Sigmoid colon (tissue), 7 donors: Measurements from ENCODE around the gene RAET1G. TPM values are rescaled to one million over a fixed set of nuclear protein-coding genes. Genes with fewer than 3 reads are reported as not detected.

Source experiments
- DNase-seq: peaks from one replicate; pipeline ENCODE4 v3.0.0-alpha.2; 2019
- H3K27ac ChIP-seq, 4 donors: fragments of 200-600 bp; sonication (generic); one replicate each; pipeline ENCODE4 v1.5.1; 2016 to 2019; ENCODE audit warnings: mild to moderate bottlenecking in 1 of 4
- H3K27me3 ChIP-seq, 3 donors: fragments of 200-600 bp; sonication (generic); one replicate each; pipeline ENCODE4 v1.5.1; 2019; ENCODE audit warnings: mild to moderate bottlenecking in 1 of 3
- H3K36me3 ChIP-seq, 4 donors: fragments of 200-600 bp; sonication (generic); one replicate each; pipeline ENCODE4 v1.5.1; 2016 to 2019
- H3K4me1 ChIP-seq, 4 donors: fragments of 200-600 bp; sonication (generic); one replicate each; pipeline ENCODE4 v1.5.1; 2017 to 2019
- H3K4me3 ChIP-seq, 4 donors: fragments of 200-600 bp; sonication (generic); one replicate each; pipeline ENCODE4 v1.5.1; 2017 to 2019; ENCODE audit warnings: mild to moderate bottlenecking in 2 of 4, moderate library complexity in 1 of 4
- H3K9me3 ChIP-seq, 4 donors: fragments of 200-600 bp in 3 of 4; sonication (generic) in 3 of 4; one replicate each; pipeline versions ENCODE4 v1.5.1 to v1.6.1; 2013 to 2019
- EP300 ChIP-seq, 4 donors: sonication (generic); formaldehyde crosslinking; IDR thresholded peaks; one replicate each; pipeline ENCODE4 v1.6.1; 2017; ENCODE audit warnings: antibody characterized with exemption in 4 of 4
- POLR2A ChIP-seq, 2 donors: fragments of 450-650 bp; IDR thresholded peaks; one replicate each; pipeline ENCODE4 v1.6.1; 2016; ENCODE audit warnings: antibody characterized with exemption in 2 of 2, mild to moderate bottlenecking in 2 of 2, moderate library complexity in 2 of 2
- POLR2AphosphoS5 ChIP-seq, 4 donors: sonication (generic); formaldehyde crosslinking; IDR thresholded peaks; one replicate each; pipeline ENCODE4 v1.6.1; 2017; ENCODE audit warnings: antibody characterized with exemption in 4 of 4
- WGBS, 2 donors: extraction: QIAGEN DNeasy Blood & Tissue Kit; methylation state at CpG; one replicate each; pipeline ENCODE4 v1.1.7; 2013; 5-methylcytosine and 5-hydroxymethylcytosine counted together
- intact Hi-C: fragments of 100-400 bp; cut with DNase I; formaldehyde crosslinking; loops from one replicate; pipeline ENCODE4 v1.15.1; 2023
- polyA plus RNA-seq, 3 donors: library from polyadenylated mRNA; stranded (reverse); fragments of 200-250 nt; gene quantifications; one replicate each; pipeline ENCODE4 v1.2.3, GENCODE V29; 2013
- total RNA-seq, 4 donors: library from RNA; depleted of rRNA; stranded (reverse); fragments of >200 nt; gene quantifications; one replicate each; pipeline ENCODE4 v1.1.0, GENCODE V29; 2016
- TF ChIP-seq, protein P1 (sequence below), 4 experiments: fragments of 450-650 bp in 3 of 4; fragments of 200-600 bp in 1 of 4; IDR thresholded peaks; one replicate each; pipeline ENCODE4 v1.5.1; 2016 to 2019; ENCODE audit warnings: antibody characterized with exemption in 4 of 4, mild to moderate bottlenecking in 3 of 4, moderate library complexity in 2 of 4
- donor health status: healthy with polysubstance abuse.
- donor health status: Bipolar disorder and iron deficiency.
- donor health status: healthy.

Gene RAET1G
- total and polyA plus RNA-seq, 7 donors, result 0.23 TPM; not detected in 6

DNA sequence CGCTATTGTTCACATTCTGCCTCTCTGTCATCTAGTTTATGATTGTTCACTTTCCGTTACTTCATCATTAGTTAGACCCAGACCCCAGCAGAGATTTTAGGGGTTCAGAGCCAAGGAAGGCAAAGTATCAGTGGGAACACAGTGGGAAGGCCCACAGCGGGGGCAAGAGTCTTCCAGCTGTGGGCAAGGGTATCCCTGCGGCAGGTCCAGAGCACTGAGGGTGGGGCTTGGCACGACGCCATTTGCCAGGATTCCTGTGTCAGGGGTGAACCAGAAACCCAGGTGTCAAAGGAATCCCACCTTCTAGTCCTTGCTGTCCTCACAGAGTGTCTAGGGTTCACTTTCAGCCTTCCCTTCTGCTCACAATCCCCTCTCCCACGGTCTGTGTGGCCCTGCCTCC, 38.3 kb downstream of the RAET1G start:
- no peak overlapping the region for H3K27ac ChIP-seq
- no peak for DNase-seq
- peaks cover 0 to 5% (median 2%) of the 10 kb centered on the region in 4 donors for H3K4me1 ChIP-seq
- no peaks in the 10 kb centered on the region for H3K27me3 ChIP-seq
- H3K9me3 ChIP-seq, result no peaks in the 10 kb centered on the region
- no peaks in the 10 kb centered on the region for H3K36me3 ChIP-seq
- no peak for TF ChIP-seq POLR2AphosphoS5 (IDR thresholded peaks at IDR 0.05)
- no peak for TF ChIP-seq EP300 (IDR thresholded peaks at IDR 0.05)
- TF ChIP-seq, protein P1, sequence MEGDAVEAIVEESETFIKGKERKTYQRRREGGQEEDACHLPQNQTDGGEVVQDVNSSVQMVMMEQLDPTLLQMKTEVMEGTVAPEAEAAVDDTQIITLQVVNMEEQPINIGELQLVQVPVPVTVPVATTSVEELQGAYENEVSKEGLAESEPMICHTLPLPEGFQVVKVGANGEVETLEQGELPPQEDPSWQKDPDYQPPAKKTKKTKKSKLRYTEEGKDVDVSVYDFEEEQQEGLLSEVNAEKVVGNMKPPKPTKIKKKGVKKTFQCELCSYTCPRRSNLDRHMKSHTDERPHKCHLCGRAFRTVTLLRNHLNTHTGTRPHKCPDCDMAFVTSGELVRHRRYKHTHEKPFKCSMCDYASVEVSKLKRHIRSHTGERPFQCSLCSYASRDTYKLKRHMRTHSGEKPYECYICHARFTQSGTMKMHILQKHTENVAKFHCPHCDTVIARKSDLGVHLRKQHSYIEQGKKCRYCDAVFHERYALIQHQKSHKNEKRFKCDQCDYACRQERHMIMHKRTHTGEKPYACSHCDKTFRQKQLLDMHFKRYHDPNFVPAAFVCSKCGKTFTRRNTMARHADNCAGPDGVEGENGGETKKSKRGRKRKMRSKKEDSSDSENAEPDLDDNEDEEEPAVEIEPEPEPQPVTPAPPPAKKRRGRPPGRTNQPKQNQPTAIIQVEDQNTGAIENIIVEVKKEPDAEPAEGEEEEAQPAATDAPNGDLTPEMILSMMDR (IDR thresholded peaks at IDR 0.05), result no peak
- 84 to 88% methylated on average over 7 of the region's 7 CpGs for WGBS, 2 donors
- H3K4me3 ChIP-seq, result no peak overlapping the region
- intact Hi-C loops, result no loop called here

DNA sequence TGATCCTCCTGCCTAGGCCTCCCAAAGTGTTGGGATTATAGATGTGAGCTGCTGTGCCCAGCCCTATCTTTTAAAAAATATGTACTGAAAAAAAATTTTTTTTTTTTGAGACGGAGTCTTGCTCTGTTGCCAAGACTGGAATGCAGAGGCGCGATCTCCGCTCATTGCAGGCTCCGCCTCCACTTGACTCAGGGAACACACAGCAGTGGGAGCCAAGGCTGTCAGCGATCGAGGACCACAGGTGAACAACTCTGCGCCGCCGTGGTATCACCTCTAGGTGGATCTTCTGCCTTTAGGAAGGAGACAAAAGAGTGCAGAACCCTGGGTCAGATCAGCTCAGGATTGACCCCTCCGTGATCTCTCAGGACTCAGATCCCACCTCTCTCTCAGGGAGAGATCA, 38.7 kb downstream of the RAET1G start:
- H3K27me3 ChIP-seq, result no peaks in the 10 kb centered on the region
- H3K36me3 ChIP-seq, result no peaks in the 10 kb centered on the region
- TF ChIP-seq POLR2A (IDR thresholded peaks at IDR 0.05) (no peak), EP300 (IDR thresholded peaks at IDR 0.05) (no peak), POLR2AphosphoS5 (IDR thresholded peaks at IDR 0.05) (no peak)
- TF ChIP-seq, protein P1 (IDR thresholded peaks at IDR 0.05), result no peak
- intact Hi-C loops, result no loop called here
- DNase-seq, result no peak
- peaks cover 0 to 5% (median 2%) of the 10 kb centered on the region in 4 donors for H3K4me1 ChIP-seq
- H3K9me3 ChIP-seq, result no peaks in the 10 kb centered on the region
- H3K4me3 ChIP-seq, result no peak overlapping the region
- no peak overlapping the region for H3K27ac ChIP-seq
- WGBS, 2 donors, result 59 to 78% methylated on average over 11 of the region's 11 CpGs

DNA sequence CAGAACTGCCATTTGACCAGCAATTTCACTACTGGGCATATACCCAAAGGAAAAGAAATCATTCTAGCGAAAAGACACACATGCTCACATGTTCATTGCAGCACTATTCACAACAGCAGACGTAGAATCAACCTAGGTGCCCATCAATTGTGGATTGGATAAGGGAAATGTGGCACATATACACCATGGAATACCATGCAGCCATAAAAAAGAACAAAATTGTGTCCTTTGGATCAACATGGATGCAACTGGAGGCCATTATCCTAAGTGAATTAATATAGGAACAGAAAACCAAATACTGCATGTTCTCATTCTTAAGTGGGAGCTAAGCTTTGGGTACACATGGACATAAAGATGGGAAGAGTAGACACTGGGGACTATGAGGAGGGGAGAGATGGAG, 41.1 kb downstream of the RAET1G start:
- H3K27me3 ChIP-seq, result no peaks in the 10 kb centered on the region
- H3K36me3 ChIP-seq, result no peaks in the 10 kb centered on the region
- H3K4me1 ChIP-seq, result peaks cover 0 to 5% (median 2%) of the 10 kb centered on the region in 4 donors
- H3K4me3 ChIP-seq, result no peak overlapping the region
- no peaks in the 10 kb centered on the region for H3K9me3 ChIP-seq
- intact Hi-C loops, result no loop called here
- H3K27ac ChIP-seq, result no peak overlapping the region
- 89 to 94% methylated on average over 2 of the region's 2 CpGs for WGBS, 2 donors
- TF ChIP-seq POLR2A (IDR thresholded peaks at IDR 0.05) (no peak), EP300 (IDR thresholded peaks at IDR 0.05) (no peak), POLR2AphosphoS5 (IDR thresholded peaks at IDR 0.05) (no peak)
- TF ChIP-seq, protein P1 (IDR thresholded peaks at IDR 0.05), result no peak
- no peak for DNase-seq

DNA sequence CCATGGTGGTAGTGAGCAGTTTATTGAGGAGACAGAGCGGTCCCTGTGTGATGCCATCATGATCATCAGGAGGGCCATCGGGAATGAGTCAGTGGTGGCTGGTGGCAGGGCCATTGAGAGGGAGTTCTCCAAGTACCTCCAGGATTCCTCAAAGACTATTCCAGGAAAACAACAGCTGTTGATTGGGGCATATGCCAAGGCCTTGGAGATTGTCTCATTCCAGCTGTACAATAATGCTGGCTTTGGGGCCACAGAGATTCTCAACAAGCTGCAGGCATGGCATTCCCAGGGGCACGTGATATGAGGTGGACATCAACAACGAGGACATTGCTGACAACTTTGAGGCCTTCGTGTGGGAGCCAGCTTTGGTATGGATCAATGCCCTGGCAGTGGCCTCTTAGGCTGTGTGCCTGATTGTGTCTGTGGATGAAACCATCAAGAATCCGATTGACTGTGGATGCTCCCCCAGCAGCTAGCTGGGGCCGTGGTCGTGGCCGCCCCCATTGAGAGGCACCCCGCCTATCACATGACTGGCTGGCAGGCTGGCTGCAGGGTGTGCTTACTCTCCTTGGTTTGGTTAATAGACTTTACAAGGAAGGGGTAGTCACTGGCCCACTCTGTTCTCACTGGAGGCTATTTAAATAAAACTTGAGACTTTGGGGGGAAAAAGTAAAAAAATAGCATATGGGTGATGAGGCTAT, 41.7 kb downstream of the RAET1G start:
- Histone ChIP-seq H3K9me3 (no peaks in the 10 kb centered on the region), H3K36me3 (no peaks in the 10 kb centered on the region), H3K27me3 (no peaks in the 10 kb centered on the region), H3K4me3 (no peak overlapping the region), H3K4me1 (peaks cover 0 to 5% (median 2%) of the 10 kb centered on the region in 4 donors), H3K27ac (no peak overlapping the region)
- DNase-seq, result no peak
- TF ChIP-seq POLR2AphosphoS5 (IDR thresholded peaks at IDR 0.05), result no peak
- TF ChIP-seq POLR2A (IDR thresholded peaks at IDR 0.05), result no peak
- intact Hi-C loops, result no loop called here
- WGBS, 2 donors, result 83 to 92% methylated on average over 10 of the region's 10 CpGs

DNA sequence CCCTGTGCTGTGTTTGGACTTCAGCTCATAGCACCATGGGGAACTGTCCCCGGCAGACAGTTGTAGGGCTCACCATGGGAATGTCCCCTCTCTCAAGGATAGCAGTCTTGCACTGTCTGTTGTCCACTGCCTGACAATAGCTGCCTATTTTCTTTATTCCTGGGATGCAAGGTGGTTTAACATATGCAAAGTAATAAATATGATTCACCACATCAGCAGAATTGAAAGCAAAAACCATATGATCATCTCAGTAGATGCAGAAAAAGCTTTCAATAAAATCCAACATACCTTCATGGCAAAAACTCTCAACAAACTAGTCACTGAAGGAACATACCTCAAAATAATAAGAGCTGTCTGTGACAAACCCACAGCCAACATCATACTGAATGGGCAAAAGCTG, 45.3 kb downstream of the RAET1G start:
- intact Hi-C loops, result no loop called here
- 86 to 91% methylated on average over 1 of the region's 1 CpG for WGBS, 2 donors
- no peaks in the 10 kb centered on the region for H3K4me1 ChIP-seq
- no peaks in the 10 kb centered on the region for H3K9me3 ChIP-seq
- H3K27me3 ChIP-seq, result no peaks in the 10 kb centered on the region
- no peak overlapping the region for H3K27ac ChIP-seq
- H3K4me3 ChIP-seq, result no peak overlapping the region
- TF ChIP-seq POLR2AphosphoS5 (IDR thresholded peaks at IDR 0.05) (no peak), POLR2A (IDR thresholded peaks at IDR 0.05) (no peak), EP300 (IDR thresholded peaks at IDR 0.05) (no peak)
- TF ChIP-seq, protein P1 (IDR thresholded peaks at IDR 0.05), result no peak
- no peak for DNase-seq
- H3K36me3 ChIP-seq, result no peaks in the 10 kb centered on the region
